Stromal cell of bone marrow (primary cell): ENCODE measurements around the gene TC2N.
A peak's percentile ranks its signal among the peaks of the same experiment; 100 is the strongest.
"Not testable (repeated sequence)": the region's sequence is repeated elsewhere in the genome, so short reads cannot be mapped to it uniquely, and the experiment has no call there.

ENCODE experiments used
- DNase-seq: peaks from one replicate; pipeline ENCODE4 v3.0.0-alpha.2; 2012; ENCODE audit warnings: low read depth

TC2N gene

GRCh38 chr14:91753501-91754128 is 113.7 kb downstream of the TC2N start:
- no peak for DNase-seq

DNA sequence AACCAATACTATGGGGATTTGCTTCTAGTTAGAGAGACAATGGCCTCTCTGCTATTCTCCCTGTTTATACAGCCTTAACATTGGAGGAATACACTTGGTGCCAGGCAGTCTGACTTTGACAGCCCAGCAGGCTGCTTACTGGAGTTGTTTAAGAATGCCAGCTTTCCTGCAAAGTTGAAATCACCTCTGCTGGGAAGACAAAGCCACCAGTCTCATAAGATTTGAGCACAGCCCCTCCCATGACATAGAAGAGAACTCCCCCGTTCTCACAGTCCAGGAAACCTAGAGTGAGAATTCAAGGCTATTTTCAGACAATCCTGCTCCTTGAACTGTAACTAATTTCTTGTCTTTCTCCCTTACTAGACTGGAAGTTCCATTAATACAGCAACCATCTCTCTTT is 114.4 kb downstream of the TC2N start:
- no peak for DNase-seq

GRCh38 chr14:91751719-91752118 is 115.6 kb downstream of the TC2N start:
- DNase-seq, result no peak

DNA sequence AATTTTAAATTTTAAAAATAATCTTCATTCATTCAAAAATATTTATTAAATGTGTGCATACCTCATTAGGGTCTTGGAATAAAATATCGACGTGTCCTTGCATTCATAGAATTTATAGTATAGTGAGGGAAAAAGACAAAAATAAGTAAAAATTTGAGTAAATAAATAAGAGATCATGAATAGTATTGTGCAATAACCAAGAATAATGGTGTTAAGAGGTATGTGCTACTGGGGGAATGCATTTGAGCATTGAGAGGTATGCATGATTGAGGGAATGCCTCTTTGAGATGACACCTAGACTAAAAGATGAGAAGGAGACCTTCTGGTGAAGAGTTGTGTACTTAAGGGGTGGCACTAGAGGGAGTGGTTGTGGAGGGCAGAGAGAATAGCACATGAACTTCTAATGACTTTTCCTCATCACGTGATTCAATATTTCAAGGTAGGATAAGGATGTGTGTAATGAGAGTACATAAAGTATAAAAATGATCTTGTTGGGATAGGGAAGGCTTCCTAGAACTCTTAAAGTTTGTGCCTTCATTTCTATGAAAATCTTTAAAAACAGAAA is 116.6 kb downstream of the TC2N start:
- DNase-seq, result no peak

- no peak for DNase-seq
Observed at GRCh38 chr14:91749868-91750267, 117.5 kb downstream of the TC2N start.

- no peak for DNase-seq
Observed at GRCh38 chr14:91748049-91748448, 119.3 kb downstream of the TC2N start.

GRCh38 chr14:91745344-91745743 is 122.0 kb downstream of the TC2N start:
- DNase-seq, result no peak

- DNase-seq, result no peak
Observed at GRCh38 chr14:91744068-91744480, 123.3 kb downstream of the TC2N start.

GRCh38 chr14:91743305-91743653 is 124.1 kb downstream of the TC2N start:
- no peak for DNase-seq

DNA sequence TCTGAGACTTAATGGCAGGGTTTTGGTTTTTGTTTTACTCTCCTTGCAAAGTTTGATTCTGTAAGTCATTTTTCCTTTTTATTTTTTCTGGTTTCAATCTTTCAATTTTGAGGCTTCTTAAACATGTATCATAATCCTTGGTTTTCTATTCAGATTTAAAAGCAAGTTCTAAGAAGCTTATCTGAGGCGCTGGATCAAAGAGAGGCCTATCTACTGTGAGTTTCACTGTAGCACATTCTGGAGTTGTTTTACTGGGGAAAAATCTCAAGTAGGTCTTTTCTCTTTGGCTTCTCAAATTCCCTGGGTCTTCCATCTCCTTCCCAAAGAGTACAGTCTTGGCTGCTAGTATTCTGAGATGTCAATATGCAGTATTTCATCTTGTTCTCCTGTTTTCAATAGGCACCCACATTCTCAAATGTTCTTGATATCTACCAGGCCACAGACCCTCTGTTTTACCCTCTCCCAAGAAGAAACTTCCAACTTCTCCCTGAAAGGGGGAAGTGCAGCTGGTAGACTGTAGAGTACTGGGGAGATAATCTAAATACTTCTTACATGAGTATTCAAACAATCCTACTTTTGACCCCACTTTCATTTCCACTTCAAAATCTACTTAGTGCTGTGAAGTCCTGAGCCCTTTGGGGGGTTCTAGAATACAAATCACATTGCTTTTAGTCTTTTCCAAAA is 124.6 kb downstream of the TC2N start:
- no peak for DNase-seq

DNA sequence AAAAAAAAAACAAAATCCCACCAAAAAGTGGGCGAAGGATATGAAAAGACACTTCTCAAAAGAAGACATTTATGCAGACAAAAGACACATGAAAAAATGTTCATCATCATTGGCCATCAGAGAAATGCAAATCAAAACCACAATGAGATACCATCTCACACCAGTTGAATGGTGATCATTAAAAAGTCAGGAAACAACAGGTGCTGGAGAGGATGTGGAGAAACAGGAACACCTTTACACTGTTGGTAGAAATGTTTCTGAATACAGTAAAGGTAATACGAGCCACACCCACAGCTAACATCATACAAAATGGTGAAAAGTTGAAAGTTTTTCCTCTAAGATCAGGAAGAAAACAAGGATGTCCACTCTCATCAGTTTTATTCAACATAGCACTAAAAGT is 127.5 kb downstream of the TC2N start:
- DNase-seq, result not testable (repeated sequence)

DNA sequence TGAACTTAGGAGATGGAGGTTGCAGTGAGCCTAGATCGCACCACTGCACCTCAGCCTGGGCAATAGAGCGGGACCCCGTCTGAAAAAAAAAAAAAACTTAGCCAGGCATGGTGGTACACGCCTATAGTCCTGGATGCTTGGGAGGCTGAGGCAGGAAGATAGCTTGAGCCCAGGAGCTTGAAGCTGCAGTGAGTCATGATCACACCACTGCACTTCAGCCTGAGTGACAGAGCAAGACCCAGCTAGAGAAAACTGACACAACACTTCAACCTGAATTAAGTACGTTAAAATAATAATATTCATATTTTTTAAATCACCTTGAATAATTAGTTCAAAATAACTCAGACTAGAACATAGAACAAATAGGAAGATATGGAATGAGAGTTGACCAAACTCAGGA is 129.7 kb downstream of the TC2N start:
- no peak for DNase-seq

DNA sequence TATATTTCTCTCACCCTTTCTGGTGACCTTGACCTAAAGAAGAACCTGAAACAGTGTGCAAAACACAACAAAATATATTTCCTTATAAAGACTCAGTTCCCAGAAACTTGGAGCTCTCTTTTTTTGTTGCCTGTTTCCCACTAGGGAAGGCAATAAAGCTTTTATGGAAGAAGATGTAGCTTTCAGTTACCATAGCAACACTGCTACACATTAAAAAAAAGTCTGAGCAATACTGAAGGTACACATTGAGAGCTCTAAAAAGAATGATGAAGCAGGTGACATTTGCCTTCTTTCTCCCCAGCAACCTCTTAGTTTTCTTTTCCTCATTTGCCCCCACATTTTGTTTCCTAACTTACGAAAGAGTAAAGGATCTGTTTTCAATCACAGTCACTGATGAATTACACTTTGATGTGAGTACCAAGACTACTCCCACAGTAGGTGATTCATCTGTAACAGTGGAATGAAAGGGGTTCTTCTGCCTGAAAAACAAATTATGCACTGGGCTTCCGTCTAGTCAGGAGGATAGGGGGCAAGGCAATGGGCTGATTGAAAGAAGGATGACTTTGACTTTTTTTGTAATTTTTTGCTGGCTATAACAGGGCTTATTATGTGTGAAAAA is 134.4 kb downstream of the TC2N start:
- peak; percentile 30 for DNase-seq

DNA sequence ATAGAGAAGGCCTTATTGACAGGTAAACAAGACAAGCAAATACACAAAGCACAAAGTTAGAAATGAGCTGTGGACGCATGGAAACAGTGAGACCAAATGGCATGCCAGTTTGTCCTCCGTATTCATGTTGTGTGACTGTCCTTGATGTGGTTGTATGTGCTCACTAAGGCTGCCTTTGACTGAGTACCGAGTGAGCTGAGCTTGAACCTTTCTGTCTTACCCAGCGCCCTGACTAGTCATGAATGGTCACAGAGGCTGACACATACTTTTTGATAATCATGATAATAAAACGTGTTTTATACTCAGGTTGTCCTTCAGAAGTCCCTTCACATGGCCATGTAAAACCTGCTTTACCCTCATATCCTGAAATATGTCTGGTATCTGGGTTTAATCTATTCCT is 134.9 kb downstream of the TC2N start:
- DNase-seq, result no peak

DNA sequence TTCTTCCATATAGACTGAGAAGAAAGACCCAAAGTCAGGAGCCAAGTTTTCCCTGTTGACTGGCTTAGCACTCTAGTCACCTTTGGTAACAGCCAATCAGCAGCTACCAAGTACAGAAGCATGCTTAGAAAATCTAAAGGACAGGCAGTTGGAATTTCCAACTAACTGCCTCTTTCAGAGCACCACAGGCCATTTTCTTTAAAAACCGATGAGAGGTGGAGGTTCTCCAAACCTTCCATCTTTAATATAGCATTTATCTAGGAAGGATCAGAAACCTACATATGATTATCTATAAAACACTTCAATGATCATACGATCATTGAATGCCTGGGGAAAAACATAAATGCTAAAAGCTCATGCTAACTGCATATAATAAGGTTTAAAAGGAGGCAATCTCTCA is 135.3 kb downstream of the TC2N start, which contains the start of gene CATSPERB:
Gene CATSPERB, minus strand, starts transcription at position 101 of the 400 bp plus-strand sequence. CDS start 2,607 bp downstream, outside the sequence.
- no peak for DNase-seq

DNA sequence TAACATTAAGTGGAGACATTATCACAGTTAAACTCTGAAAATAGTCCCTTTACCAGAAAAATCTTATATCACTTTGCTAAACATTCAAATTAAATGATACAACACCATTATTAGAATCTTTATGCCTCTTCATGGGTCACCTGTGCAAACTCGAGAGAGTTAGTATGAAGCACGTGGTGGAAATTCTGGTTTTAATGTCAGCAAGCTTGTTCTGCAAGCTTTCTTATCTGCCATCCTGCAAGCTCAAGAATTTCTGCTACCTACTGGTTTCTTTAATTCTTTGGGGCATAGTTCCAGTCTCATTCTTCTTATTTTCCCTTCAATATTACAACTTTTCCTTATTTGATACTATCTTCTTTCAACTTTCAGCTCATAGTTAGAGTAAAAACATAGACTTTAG is 136.3 kb downstream of the TC2N start:
- DNase-seq, result no peak

- no peak for DNase-seq
Observed at GRCh38 chr14:91729756-91730155, 137.6 kb downstream of the TC2N start.
